Measurements from ENCODE around the gene LCN15.
A peak's percentile ranks its signal among the peaks of the same experiment; 100 is the strongest.

Gene LCN15

DNA sequence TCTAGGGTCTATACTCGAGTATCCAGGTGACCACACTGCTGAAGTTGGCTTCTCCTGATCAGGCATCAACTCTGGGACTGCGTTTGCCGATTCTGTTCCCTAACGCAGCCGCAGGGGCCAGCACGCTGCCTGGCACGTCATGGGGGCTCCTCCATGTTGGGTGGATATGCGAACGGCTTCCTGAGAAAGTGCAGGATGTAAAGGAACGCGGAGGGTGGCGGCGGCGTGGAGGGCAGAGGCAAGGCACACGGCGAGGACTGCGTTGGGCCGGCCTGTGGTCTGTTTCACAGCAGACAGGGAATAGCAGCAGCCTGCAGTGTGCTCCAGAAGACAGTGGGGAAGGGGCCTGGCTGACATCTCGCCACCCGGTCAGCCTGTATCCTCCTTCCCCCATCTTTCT, 25.4 kb downstream of the LCN15 start:
- no peak for DNase-seq

DNA sequence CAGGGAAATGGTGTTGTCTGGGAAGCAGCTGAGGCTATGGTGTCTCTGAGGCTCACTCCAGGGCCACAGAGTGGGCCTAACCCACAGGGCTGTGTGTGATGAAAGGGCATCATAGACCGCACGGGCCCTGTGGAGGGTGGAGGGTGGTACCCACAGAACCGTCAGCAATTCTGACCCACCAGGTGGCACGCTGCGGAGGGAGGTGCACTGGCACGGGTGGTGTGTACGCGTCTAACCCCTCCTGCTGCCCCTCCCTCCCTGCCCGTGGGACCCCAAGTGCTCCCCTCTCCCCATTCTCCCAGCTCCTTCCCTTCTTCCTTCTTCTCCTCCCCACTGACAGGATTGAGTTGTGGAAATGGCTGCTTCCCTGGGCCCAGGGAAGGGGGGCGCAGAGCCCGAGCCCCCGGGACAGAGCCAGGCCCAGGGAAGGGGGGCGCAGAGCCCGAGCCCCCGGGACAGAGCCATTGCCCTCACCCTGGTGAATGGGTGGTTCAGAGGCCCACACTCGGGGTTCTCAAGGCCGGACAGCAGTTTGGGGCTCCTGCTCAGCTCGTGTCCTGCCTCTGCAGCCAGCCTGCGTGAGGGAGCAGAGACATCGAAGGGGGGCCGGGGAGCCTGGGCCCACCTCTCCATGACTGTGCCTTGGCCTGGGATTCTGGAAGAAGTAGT, 28.4 kb downstream of the LCN15 start:
- DNase-seq, result no peak

DNA sequence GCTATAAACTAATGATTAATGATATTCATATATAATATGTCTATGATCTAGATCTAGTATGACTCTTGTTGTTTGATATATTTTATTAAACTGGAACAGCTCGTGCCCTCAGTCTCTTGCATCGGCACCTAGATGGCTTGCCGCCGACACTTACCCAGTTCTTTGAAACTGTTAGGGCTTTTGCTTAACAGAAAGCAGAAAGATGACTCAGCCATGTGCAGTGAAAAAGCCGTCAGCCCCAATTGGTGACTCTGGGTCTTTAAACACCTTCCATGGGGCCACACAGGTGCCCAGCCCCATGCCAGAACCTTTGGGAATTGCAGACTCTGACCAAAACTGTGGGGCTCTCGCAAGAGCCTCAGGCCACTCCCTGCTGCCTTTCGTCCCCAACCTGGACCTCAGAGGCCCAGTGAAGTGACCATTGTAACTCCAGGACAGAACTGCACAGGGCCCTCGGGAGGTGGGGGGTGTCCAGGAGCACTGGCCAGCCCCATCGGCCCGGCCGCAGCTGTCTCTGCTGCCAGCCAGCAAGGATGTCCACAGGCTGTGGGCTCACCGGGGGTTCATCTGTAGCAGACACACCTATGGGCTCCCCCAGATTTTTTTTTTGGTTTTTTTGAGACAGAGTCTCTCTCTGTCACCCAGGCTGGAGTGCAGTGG, 29.4 kb downstream of the LCN15 start:
- DNase-seq, result no peak

DNA sequence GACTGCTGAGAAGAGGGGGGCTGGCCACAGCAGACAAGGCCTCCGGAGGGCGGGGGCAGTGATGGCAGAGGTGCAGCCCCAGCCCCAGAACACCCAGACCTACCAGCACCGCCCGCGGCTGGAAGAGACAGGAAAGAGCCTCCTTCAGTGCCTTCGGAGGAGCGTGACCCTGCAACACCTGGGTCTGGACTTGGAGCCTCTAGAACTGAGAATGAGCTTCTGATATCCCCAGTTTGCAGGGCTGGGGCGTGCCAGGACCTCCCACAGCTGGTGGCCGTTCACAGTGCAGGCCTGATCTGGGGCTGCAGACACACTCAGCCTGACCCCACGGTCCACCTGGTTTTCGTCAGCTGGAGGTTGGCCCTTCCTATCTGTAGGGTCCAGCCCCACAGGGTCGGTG, 30.7 kb downstream of the LCN15 start:
- no peak for DNase-seq

DNA sequence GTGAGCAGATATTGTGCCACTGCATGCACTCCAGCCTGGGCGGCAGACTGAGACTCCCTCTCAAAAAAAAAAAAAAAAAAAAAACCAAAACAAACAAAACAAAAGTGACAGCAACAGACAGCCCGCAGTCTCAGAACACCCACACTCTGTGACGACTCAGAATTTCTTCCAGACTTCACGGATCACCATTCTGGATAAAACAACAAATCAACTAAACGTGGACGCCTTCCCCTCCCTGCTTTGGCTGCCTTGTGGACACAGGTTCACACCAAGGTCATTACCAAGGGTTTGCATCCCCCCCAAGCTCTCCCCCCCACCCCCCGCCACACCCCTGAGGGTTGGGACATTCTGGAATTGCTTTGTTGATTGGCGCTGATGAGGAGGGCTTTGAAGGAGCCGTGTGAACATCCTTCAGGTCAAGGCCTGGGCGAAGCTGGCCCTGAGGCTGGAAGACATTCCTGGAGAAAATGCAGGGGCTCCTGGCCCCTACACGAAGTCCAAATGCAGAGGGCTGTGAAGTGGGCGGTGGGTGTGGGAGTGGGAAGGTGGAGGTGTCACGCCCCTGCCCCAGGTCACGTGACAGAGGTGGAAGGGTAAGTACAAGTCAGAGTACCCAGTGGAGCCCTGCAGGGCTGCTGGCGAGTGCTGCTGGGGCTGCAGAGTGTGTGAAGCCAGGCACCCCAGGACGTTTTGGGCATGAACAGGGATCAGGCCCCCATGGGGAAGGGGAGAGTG, 31.7 kb downstream of the LCN15 start:
- no peak for DNase-seq

DNA sequence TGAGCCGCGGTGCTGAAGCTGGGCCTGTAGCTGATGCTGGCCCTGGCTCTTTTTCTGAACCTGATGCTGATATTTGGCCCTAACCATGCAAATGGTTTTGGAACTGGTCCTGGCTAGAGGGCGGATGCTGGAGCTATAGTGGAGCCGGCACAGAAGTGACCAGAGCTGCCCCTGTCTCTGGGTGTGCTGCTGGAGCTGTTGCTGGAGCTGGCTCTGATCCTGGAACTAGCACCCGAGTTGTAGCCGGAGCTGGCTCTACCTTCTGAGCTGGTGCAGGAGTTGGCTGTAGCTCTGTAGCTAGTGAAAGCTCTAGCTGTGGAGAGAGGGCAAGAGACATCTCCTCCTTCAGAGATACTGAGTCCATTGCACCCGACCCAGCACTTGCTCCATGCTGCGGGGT, 34.4 kb downstream of the LCN15 start:
- no peak for DNase-seq

DNA sequence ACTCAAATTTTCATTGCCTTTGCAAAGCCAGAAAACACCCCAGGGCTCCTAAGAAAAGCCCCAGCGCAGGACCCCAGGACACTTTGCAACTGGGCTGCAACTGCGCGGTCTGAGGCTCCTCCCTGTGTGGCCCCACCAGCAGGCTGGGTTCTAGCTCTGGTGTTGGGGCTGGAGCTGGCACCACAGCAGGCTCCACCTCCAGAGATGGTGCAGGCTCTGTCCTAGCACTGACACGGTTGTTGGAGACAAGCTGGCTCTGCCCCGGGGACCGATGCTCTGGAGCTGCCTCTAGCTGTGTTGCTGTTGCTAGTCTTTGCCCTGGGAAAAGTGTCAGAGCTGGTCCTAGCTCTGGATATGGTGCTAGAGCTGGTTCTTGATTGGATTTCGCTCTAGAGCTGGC, 35.2 kb downstream of the LCN15 start:
- no peak for DNase-seq

DNA sequence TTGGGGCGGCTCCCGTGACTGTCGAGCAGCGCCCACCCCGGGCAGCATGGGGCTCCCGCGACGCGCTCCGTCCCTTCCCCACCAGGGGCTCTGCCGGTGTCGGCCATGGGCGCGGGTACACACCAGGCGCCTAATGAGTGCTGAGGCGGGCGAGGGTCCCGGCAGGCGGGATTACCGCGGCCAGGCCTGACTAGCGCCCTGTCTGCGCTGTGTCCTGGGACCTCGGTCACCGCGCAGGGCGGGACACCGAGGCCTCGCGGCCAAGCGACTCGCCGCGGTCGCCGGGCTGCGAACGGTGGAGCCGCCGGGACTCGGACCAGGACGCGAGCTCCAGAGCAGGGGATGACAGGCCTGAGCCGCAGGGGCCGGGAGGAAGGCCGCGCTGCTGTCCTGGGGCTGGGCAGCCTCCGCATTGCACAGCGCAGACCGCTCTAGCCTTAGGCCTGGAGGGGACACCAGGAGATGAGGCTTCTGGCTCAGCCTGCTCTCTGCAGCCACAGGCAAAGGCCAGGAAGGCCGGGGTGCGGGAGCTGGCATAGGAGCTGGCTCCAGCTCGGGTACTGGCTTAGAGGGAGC, 35.7 kb downstream of the LCN15 start:
- no peak for DNase-seq

DNA sequence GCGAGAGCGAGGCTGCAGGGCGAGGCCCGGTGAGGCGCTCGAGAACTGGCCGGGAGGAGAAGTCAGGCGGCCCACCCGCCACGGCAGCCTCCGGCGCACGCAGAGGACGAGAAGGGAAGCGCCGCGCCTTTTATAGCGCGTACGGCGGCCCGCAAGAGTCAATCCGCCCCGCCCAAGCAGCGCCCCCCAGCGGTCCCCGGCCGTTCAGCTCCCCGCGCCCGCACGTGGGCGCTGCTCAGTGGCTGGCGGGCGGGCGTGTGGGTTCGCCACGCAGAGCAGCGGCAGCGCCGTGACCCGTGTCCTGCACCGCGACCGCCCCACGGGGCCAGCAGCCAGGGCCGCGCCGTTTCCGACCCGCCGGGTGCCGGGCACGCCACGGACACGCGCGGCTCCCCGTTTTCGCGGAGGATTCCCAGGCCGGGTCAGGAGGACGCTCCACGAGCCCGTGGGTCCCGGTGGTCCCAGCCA, 36.2 kb downstream of the LCN15 start:
- DNase-seq, result peak; percentile 67

DNA sequence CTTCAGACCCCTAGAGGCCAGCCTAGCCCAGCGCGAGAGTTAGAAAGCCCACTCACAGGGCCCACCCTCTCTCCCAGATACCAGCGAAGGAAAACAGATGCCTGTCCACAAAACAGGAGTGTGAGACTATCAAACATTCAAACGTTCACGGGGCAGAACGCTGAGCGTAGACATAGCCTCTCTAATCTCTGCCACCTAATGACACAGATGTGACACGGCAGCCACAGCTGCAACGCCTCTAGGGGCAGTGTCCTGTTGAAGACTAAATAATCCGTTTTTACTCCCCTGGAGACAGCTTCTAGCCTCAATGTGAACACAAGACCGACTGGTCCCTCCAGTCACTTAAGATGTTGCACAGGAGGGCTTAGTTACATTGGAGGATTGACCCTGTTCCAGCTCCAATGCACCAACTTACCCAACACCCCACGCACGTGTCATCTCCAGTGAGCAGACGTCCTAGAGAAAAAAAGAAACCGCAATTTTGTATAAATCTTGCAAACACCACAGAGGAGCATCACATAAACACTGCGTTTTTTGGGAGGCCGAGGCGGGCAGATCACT, 37.6 kb downstream of the LCN15 start:
- no peak for DNase-seq

DNA sequence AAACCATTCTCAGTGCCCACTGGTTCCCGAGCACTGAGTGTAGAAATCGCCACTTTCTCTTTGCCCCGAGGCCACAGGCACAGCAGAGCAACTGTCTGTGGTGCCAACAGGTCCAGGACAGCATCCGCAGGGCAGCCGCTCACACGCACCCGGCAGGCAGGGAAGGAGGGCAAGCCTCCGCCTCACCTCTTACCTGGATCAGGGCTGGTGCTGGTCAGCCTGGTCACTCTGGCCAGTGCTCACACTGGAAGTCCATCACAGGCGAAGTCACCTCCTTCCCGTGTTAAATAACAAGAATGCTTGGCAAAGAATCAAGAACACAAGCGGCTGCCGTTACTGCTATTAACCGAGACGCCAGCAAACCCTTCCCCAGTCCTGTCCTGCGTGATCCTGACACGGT, 38.2 kb downstream of the LCN15 start:
- DNase-seq, result no peak

DNA sequence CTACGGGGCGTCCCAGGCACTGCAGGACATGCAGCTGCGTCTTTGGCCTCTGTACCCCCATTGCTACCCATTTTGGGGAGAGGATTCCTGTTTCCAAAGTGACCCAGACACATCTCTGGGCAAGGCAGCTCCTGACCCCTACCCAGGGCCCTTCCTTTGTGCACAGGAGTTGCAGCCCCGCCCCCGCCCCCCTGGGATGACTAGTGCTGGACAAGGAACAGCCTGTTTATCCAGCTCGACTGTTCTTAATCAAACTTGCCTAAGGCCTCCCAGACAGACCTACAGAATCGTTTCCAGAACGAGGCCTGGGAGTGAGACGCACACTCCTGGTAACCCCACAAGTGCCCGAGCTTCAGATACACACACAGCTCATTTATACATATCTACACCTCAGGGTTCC, 38.7 kb downstream of the LCN15 start:
- DNase-seq, result no peak

DNA sequence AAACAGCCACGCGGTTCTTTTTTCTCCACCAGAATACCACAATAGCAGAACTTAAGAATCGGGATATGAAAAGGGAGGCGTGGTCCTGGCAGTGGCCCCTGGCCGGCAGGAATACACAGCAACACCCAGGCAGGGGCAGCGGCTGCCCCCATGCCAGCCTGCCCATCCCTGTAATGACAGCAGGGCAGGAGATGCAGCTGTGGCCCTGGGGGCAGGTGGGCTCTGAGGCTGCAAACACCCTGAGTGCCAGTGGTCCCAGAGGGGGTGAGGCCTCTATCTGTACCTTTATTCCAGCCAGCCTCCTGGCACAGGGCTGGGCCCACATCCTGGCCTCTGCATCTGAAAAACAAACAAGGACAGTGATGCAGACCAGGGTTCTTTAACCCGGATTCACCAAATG, 39.5 kb downstream of the LCN15 start:
- no peak for DNase-seq

DNA sequence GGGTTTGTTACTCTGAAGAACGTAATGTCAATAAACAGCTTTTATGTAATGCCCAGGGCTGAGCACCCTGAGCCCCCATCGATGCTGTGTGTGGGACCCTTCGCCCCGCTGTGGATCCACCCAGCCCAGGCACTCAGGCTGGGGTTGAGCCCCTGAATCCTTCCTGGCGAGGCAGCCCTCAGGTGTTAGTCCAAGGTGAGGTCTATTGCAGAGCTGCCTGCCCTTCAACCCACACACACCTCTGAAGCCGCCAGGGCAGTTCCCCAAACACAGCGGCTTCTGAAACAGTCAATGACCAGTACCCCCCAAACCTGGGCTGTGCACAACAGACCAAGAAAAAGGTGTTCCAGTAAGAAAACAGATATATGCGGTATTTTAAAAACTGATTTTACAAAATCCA, 40.3 kb downstream of the LCN15 start:
- no peak for DNase-seq

DNA sequence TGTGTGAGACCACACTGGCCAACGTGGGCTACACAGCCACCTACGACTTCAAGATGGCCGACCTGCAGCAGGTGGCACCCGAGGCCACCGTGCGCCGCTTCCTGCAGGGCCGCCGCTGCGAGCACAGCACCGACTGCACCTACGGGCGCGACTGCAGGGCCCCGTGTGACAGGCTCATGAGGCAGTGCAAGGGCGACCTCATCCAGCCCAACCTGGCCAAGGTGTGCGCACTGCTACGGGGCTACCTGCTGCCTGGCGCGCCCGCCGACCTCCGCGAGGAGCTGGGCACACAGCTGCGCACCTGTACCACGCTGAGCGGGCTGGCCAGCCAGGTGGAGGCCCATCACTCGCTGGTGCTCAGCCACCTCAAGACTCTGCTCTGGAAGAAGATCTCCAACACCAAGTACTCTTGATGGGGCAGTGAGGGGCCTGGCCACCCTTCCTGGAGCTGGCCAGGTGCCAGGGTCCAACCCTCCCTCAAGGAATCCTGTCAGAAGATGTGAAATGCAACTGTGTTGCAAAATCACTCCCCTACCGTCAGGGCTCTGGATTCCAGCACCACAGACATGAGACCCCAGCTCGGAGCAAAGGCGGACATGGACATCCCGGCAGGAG, 40.8 kb downstream of the LCN15 start:
- no peak for DNase-seq

DNA sequence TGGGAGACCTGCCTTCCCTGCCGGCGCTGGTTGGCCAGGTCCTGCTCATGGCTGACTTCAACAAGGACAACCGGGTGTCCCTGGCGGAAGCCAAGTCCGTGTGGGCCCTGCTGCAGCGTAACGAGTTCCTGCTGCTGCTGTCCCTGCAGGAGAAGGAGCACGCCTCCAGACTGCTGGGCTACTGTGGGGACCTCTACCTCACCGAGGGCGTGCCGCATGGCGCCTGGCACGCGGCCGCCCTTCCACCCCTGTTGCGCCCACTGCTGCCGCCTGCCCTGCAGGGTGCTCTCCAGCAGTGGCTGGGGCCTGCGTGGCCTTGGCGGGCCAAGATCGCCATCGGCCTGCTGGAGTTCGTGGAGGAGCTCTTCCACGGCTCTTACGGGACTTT, 41.4 kb downstream of the LCN15 start:
- no peak for DNase-seq

DNA sequence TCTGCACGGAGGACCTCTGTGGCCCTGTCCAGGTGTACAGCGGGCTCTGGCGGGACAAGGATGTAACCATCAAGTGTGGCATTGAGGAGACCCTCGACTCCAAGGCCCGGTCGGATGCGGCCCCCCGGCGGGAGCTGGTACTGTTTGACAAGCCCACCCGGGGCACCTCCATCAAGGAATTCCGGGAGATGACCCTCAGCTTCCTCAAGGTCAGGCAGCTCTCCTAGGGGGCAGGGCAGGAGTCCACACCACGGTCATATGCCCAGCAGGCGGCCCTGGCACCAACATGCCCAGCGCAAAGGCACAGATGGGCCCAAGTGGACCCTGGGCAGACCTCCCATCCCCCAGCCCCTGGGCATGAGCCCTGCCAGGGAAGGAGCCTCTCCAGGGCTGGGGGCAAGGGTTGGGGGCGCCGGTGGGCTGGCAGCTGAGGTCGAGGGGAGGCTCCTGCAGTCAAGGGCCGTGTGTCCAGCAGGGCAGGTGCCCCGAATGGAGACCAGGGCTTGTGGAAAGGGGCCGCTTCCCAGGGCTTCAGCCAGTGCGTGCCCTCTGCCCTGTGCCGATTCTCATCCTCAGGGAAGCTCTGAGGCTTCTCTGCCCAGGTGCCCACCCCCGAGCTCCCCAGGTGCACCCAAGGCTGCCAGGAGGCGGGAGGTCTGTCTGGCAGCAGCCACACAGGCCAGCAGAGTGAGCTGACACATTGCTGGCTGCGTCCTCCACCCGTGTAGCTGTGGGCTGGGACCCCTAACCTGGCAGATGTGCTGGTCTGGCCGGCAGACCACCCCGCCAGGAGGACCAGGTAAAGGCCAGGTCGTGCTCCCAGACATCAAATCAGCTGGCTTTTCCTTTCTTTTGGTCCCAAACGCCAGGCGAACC, 42.0 kb downstream of the LCN15 start:
- no peak for DNase-seq

DNA sequence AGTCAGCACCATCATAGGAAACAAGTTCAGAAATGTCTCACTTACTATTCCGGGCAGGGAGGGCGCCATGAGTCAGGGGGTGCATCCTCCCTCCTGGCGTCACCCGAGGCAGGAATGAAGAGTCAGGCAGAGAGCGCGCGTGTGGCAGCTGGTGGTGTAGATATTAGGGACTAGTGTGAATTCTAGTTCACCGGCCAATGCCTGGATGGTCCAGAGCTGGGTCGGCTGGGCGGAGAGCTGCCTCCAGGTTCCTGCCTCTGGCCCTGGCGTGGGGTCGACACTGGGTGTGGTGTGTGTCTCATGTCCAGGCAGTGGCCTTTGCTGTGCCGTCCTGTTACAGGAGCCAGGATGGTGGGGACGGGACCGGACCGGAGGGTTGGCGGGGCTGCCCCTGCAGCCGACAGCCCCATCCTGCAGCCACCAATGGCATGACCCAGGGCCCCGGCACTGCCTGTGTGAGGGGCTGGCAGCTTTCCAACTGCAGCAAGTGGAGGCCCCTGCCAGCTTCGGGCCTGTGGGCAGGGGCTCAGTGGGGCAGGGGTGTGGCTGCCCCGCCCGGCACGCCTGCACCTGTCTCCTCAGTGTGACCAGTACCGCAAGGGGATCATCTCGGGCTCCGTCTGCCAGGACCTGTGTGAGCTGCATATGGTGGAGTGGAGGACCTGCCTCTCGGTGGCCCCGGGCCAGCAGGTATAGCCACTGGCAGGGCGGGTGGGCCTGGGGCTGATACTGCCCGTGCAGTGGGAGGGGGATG, 42.8 kb downstream of the LCN15 start:
- DNase-seq, result peak; percentile 17

DNA sequence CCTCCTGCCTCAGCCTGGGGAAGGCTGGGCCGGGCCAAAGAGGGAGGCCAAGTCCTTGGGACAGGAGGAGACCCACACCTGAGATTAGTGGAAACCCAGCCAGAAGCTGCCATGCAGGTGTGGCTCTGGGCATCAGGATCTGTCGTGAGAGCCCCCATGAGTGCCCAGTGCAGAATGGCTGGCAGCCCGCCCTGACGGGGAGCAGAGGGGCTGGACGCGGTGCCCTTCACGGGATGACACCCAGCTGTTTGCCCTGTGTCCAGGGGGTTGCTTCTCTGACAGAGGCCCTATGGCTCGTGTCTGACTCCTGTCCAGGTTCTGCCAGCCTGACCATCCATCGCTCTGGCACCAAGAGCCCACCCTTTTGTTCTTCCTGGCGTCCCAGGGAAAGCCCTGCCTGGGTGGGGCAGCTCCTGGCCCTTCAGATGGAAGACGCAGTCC, 43.4 kb downstream of the LCN15 start:
- DNase-seq, result no peak

DNA sequence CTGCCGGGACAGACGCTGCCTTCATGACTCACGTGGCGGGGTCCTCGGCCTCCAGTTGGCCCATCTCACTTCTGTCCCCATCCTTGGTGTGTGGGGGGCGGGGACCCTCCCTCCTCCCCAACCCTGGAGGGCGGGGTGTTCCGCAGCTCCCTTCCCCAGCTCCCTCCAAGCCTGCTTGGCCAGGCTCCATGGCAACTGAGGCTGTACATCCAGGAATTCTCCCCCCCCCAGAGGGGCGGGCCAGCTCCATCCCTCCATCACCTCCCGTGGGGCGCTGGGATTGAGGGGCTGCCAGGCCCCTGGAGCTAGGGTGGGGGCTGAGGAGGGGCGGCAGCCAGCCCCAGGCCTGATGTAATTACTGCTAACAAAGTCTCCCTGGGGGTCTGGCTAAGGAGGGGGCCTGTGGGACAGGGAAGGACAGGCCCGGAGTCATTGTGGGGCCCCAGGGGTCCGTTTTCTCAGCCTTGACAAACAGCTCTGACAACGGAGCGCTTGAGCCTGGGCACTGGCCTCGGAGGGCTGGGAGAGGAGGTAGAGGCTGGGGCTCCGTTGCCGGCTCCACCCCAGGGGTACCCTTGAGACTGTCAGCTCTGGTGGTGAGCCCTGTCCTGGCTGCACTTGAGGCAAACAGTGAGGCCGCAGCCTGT, 43.9 kb downstream of the LCN15 start:
- no peak for DNase-seq

Measured in NCI-H510A treated with DMSO at 0.1 percent for 48 hours (cell line).